GM12892 (cell line): ENCODE results near the gene TPD52L2.

Source experiments
- POLR2A ChIP-seq: IDR thresholded peaks from 2 replicates; pipeline ENCODE4 v1.6.1; 2011; ENCODE audit warnings: low read depth, low read length, control low read depth
- POLR2AphosphoS5 ChIP-seq: IDR thresholded peaks from 2 replicates; pipeline ENCODE4 v1.6.1; 2011; ENCODE audit warnings: low read depth, low read length, control low read depth

GRCh38 chr20:63915471-63915870, 50.4 kb downstream of the TPD52L2 start:
- TF ChIP-seq POLR2AphosphoS5 = no peak
- no peak for TF ChIP-seq POLR2A
